ENCODE measurements around the gene RHOA.
"Not testable (repeated sequence)": the region's sequence is repeated elsewhere in the genome, so short reads cannot be mapped to it uniquely, and the experiment has no call there.

Gene RHOA

GRCh38 chr3:49410846-49411534 is 786 bp downstream of the RHOA start:
- no peak for DNase-seq

DNA sequence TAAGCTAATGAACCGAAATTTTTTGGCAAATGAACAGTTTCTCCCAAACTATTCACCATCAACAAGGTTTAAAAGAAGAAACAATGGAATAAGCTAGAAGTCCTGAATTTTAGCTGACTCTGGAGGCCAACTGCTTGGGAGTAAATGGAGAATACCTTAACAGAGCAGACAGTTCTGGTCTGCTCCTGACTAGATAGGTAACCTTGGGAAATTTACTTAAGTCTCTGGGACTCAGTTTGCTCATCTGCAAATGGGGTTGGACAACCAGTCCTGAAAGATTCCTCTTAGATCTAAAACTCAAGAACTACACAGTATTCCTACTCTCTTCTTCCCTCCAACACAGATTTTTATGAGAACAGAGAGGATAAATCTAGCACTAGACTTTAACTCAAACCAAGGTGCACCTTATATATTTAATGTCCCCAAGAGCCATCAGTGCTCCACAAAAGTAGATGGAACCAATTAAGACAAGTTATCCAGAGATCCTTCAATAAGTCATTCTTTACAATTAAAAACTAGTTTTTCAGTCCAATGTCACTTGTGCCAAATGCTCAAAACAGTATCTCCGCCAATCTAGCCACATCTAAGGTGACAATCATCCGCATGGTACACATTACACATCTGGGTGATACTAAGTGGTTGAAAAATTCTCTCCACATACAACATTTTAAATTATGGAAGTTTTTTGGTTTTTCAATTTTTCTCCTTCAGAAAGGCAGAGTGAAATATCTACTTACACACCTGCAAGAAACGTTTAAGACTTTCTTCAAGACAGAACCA is 1.5 kb downstream of the RHOA start:
- DNase-seq, result no peak

DNA sequence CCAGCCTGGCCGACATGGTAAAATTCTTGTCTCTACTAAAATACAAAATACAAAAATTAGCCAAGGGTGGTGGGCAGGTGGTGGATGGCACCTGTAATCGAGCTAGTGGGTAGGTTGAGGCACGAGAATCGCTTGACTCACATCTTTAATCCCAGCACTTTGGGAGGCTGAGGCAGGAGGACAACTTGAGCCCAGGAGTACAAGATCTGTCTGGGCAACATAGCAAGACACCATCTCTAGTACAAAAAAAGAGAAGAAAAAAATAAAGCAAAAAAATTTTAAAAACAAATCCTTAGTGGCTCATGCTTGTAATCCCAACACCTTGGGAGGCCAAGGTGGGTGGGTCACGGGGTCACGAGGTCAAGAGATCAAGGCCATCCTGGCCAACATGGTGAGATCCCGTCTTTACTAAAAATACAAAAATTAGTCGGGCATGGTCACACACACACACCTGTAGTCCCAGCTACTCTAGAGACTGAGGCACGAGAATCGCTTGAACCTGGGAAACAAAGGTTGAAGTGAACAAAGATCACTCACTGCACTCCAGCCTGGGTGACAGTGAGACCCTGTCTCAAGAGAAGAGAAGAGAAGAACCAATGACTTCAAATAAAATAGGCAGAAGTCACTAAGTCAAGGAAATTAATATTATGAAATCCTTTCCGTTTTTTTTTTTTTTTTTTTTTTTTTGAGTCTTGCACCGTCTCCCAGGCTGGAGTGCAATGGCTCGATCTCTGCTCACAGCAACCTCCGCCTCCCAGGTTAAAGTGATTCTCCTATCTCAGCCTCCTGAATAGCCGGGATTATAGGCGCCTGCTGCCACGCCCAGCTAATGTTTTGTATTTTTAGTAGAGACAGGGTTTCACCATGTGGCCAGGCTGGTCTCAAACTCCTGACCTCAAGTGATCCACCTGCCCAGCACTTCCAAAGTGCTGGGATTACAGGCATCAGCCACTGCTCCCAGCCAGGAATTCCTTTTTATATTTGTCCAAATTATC is 4.9 kb downstream of the RHOA start:
- DNase-seq, result no peak

GRCh38 chr3:49405570-49405969 is 6.2 kb downstream of the RHOA start:
- not testable (repeated sequence) for DNase-seq

- DNase-seq, result no peak
Observed at GRCh38 chr3:49403891-49404290, 7.9 kb downstream of the RHOA start.

GRCh38 chr3:49401766-49402165 is 10.0 kb downstream of the RHOA start:
- peak; percentile 36 for DNase-seq

DNA sequence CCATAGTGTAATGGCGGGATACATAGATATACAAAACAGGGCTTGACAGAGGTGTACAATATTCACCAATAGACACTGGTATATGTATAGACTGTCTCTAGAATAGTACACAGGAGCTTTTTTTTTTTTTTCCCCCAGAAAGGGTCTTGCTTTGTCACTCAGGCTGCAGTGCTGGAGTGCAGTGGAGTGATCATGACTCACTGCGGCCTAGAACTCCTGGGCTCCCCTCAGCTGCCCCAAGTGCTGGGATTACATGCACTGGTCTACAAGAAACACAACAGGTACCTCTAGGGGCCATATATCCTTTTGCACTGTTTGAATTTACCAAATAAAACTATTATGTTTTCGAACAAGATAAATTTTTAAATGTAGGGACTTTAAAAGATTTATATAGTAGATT is 12.3 kb downstream of the RHOA start:
- no peak for DNase-seq

- no peak for DNase-seq
Observed at GRCh38 chr3:49397470-49397869, 14.3 kb downstream of the RHOA start.

DNA sequence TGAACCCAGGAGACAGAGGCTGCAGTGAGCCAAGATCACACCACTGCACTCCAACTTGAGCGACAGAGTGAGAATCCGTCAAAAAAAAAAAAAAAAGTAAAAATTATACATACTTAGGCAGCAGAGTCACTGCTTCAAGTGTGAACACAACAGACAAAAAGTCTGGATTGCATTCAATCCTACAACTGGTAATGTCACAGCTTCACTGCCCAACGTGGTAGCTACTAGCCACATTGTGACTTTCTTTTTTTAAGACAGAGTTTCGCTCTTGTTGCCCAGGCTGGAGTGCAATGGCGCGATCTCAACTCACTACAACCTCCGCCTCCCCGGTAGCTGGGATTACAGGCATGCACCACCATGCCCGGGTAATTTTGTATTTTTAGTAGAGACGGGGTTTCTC is 20.5 kb downstream of the RHOA start:
- not testable (repeated sequence) for DNase-seq

- DNase-seq, result no peak
Observed at GRCh38 chr3:49389297-49389696, 22.5 kb downstream of the RHOA start.

- DNase-seq, result no peak
Observed at GRCh38 chr3:49388289-49388820, 23.4 kb downstream of the RHOA start.

DNA sequence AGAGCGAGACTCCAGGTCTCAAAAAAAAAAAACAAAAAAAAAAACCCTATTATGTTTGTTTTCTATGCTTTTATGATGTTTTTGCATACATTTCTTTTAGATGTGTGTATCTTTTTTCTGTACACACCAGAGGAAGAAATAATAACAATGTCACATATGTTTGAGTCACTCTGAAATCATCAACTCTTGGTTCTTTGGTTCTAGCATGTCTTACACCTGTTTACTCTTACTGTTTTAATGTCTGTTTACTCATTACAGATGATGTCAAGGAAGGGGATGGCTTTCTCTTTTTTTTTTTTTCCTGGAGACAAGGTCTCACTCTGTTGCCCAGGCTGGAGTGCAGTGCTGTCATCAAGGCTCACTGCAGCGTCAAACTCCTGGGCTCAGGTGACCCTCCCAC is 24.1 kb downstream of the RHOA start:
- no peak for DNase-seq

GRCh38 chr3:49386056-49386756 is 25.6 kb downstream of the RHOA start:
- no peak for DNase-seq

DNA sequence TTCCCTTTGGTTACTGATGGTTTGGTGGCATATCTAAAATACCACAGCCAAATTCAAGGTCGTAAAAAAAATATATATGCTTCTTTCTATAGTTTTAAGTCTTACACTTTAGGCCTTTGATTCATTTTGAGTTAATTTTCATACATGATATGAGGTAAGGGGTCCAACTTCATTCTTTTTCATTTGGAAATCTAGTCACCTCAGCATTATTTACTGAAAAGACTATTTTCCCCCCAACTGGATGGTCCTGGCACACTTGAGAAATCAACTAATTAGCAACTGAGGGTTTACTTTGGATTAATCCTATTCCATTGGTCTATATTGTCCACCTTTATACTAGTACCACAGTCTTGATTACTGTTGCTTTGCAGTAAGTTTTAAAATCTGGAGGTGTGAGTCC is 26.2 kb downstream of the RHOA start:
- no peak for DNase-seq

DNA sequence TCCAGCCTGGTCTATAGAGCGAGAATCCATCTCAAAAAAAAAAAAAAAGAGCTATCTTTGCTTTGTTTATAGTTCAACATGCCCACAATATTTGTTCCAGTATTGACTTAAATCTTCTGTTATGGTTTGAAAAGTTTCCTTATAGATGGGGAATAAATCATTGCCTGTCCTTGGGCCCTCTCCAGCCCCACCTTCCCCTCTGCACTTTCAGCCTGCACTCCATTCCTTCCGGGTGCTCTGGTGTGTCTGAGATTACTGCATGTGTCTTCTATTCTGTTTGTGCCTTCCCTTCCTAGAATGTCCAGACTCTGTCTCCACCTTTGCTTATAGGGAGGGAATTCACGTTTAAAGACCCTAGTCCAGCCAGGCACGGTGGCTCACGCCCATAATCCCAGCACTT is 28.4 kb downstream of the RHOA start:
- DNase-seq, result no peak

DNA sequence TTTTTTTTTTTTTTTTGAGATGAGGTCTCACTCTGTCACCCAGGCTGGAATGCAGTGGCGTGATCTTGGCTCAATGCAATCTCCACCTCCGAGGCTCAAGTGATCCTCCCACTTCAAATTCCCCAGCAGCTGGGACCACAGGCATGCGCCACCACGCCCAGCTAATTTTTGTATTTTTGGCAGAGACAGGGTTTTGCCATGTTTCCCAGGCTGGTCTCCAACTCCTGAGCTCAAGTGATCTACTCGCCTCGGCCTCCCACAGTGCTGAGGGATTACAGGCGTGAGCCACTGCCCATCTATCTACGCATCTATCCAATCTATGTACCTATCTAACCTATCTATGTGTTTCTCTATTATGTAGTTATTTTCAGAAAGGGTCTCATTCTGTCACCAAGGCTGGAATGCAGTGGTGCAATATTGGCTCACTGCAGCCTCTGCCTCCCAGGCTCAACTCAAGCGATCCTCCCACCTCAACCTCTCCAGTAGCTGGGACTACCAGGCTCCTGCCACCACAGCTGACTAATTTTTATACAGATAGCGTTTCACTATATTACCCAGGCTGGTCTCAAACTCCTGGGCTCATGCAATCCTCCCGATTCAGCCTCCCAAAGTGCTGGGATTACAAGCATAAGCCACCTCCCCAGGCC is 33.4 kb downstream of the RHOA start:
- DNase-seq, result no peak

- no peak for DNase-seq
Observed at GRCh38 chr3:49377483-49377882, 34.3 kb downstream of the RHOA start.

DNA sequence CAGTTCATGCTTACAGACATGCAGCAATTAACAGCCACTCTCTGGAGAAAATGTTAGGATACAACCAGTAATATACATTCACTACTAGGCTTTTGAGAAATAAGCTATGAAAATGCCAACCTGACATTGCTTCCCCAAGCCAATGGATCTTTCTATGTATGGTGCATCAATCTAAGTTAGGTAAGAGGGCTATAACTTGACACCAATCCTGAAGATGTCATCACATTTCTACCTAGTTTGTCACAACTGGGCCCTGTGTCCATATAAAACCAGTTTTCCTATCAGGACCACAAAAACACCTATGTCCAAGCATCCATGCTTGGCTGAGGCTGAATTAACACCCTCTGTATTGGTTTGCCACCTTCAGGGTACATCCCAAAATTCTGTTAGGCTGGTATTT is 39.8 kb downstream of the RHOA start:
- DNase-seq, result no peak

GRCh38 chr3:49370585-49371290 is 41.0 kb downstream of the RHOA start:
- DNase-seq, result no peak

- DNase-seq, result no peak
Observed at GRCh38 chr3:49362561-49362960, 49.2 kb downstream of the RHOA start.

DNA sequence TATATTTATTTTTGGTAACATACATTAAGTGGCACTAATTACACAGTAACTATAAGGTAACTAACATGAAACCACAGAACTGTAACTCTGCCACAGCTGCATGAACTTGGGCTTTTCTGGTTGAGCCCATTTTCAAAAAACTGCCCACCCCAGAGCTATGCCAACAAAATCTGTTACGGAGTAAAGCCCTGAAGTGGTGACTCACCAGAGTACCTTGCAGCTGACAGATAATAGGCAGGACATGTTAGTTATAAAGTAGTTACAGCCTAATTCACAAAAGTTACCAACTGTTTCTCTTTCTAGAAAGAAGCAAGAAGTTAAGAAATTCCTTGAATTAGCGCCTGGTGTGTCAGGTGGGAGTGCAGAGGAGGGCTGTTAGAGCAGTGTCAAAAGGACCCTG is 52.2 kb downstream of the RHOA start:
- no peak for DNase-seq

Data from NCI-H2029 (cell line).